NT2/D1 (cell line): ENCODE measurements around the gene COG7.

ENCODE experiments used
- SUZ12 ChIP-seq: IDR thresholded peaks from 2 replicates; pipeline ENCODE4 v1.6.1; 2011; ENCODE audit not compliant: insufficient read length, insufficient read depth; ENCODE audit errors: extremely low read depth
- YY1 ChIP-seq: IDR thresholded peaks from 2 replicates; pipeline ENCODE4 v1.6.1; 2011; ENCODE audit not compliant: insufficient read length, insufficient read depth
- ZNF274 ChIP-seq: IDR thresholded peaks from 2 replicates; pipeline ENCODE4 v1.6.1; 2011; ENCODE audit warnings: mild to moderate bottlenecking, low read depth, low read length

- TF ChIP-seq YY1: no peak
- no peak for TF ChIP-seq ZNF274
- no peak for TF ChIP-seq SUZ12
Observed at GRCh38 chr16:23384878-23385277, 68.1 kb downstream of the COG7 start.
